Astrocyte of the hippocampus (primary cell): ENCODE measurements around the gene BTBD9.

Experiments used
- DNase-seq: peaks from one replicate; pipeline ENCODE4 v3.0.0; 2011; ENCODE audit warnings: low read depth, low spot score

The BTBD9 gene

GRCh38 chr6:38166411-38167240 is 473.1 kb downstream of the BTBD9 start:
- DNase-seq, result no peak

- no peak for DNase-seq
Measured at GRCh38 chr6:38164671-38165108, 475.0 kb downstream of the BTBD9 start.

- DNase-seq, result peak; percentile 20
Measured at GRCh38 chr6:38164131-38164481, 475.6 kb downstream of the BTBD9 start.

DNA sequence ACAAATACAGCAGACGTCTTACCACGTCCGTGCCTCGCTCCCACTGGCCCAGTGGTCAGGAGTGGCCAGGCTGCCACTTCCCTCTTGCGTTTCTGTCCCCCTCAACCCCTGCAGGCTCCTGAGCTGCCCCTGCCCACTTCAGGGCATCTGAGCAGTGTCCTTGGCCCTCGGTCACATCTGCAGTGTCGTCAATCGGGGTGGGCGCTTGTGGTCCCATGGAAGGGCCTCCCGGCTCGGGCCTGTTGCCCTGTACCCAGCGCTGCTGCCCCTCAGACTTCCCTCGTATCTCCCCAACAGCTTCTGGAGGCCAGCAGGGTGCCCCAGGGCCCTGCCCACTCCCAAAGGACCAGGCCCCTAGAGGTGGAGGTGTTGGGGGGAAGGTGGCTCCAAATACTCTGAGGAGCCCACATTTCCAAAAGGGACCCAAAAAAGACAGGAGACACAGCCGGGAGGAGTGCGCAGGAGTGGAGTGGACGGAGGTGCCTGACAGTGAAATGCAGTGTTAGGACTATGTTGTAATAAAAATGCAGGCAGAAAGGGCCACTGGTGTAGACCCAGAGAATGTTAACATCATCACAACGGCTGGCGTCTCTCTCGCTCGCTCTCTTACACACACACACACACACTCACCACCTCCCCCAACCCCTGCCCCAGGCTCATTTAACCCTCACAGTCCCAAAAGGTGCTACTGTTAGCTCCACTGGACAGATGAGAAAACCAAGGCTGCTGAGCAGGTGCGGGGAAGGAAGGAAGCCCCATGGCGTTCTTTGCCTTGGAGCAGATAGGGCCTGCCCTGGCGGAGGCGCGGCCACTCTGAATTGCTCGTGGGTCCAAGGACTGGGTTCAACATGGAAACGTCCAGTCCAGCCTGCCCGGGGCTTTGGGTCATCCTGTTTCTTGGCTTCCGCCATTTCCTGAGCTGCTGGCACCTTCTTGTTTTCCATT is 476.3 kb downstream of the BTBD9 start:
- no peak for DNase-seq

GRCh38 chr6:38162493-38163185 is 477.1 kb downstream of the BTBD9 start:
- no peak for DNase-seq

DNA sequence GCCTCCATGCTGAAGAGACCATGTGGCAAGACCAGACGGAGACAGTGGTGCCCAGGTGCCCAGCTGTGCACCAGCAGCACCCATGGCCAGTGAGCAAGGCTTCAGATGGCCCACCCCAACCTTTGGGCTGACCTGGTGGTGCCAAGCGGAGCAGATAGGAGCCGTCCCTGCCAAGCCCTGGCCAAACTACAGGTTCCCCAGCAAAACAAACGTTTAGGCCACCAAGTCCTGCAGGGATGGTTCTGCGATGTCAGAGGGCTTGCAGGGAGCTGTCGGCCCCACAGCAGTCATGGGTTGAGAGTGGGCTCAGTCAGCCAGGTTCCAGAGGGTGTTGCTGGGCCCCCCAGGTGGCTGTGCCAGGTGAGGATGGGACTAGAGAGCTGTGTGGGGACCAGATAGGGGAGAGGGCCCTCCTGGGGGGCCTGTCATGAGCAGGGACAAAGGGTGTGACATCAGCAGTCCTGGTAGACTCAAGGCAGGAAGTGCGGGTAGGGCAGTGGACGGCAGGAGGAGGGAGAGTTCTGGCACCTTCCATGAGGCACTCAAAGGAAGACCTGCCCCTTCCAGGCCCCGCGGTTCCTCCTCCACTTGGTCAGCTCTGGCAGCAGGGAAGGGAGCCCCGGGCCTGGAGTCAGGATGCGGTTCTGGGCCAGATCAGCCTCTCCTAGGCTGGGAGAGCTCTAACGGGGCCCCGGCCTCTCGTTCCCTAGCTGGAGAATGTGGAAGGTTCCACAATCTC is 477.8 kb downstream of the BTBD9 start:
- no peak for DNase-seq

DNA sequence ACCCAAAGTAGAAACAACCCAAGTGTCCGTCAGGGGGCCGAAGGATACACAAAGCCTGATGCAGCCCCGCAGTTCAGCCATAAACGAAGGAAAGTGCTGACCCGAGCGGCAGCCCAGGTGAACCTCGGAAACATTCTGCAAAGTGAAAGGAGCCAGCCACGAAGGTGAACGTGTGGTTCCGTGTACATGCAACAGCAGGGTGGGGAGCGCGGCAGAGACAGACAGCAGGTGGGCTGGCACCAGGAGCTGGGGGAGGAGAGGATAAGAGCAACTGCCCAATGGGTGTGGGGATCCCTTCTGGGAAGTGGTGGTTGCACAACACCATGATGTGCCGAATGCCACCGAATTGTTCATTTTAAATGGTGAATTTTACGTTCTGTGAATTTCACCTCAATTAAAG is 478.4 kb downstream of the BTBD9 start:
- DNase-seq, result no peak

DNA sequence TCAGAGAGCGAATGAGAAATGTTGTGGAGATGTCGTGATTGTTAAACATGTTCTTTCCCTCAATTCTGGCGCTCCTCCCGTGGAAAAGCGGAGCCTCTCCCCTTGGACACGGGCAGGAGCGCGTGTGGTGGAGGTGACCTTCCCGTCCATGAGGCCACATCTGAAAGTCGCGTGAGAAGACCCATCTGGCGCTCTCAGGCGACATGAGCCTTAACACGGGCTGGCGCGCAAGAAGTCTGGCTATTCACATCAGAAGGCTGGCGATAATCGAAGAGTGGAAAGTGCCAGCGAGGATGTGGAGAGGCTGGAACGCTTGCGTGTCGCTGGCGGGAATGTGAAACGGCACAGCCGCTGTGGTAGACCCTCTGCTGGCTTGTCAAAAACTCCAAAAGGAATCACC is 478.9 kb downstream of the BTBD9 start:
- no peak for DNase-seq

DNA sequence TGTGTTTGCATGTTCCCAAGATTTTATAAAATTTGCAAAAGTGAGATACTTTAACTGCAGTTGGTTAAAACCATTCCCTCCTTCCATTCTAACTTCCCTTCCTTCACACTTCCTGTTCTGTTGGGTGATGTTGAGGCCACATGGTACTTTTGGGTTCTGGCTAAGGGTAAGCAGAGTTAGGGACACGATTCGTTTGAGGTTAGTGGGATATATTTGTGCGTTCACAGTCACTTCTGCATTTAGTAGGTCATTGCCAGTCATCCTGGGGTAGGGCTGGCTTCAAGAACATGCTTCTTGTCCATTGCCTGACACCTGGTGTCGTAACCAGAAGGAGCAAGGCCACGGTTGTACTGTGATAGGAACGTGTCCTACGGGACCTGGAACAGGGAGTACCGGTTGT is 480.1 kb downstream of the BTBD9 start:
- no peak for DNase-seq

DNA sequence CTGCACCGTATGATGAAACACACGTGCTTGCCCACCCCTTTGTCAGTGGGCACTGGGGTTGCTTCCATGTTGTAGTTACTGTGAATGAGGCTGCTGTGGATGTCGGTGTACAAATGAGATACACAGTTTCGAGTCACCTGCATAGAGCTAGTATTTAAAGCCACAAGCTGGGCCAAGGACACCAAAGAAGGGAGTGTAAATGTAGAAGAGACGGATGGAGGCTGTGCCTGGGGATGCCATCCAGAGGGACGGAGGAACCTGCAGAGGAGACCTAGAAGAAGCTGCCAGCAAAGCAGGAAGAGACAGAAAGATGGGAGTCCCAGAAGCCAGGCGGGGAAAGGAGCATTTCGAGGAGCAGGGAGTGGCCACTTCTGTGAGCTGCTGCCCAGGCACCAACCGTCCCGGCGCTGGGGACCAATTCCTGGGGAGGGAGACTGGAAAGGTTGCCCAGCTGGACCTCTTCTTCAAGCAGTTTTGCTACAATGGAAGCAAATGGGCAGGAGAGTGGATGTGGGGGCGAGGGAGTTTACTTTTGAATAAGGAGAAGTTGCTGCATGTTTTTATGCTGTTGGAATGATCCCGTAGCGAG is 480.9 kb downstream of the BTBD9 start:
- no peak for DNase-seq

DNA sequence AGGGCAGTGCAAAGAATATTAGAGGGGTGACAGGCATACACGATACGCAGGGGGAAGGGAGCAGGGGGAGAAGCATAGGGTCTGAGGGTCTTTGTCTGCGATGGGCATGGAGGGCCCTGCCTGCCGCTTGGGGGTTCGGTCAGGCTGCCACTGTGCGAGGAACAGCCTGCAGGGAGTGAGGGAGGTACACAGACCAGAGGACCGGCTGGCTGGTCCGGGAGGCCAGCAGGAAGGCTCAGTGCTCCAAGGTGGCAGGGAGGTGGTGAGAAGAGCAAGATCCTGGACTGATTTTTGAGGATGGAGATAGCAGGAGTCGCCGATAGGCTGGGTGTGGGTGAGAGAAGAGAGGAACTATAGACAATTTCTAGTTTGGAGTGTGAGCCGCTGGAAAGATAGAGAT is 481.8 kb downstream of the BTBD9 start:
- DNase-seq, result no peak

GRCh38 chr6:38156818-38157565 is 482.7 kb downstream of the BTBD9 start:
- DNase-seq, result no peak

DNA sequence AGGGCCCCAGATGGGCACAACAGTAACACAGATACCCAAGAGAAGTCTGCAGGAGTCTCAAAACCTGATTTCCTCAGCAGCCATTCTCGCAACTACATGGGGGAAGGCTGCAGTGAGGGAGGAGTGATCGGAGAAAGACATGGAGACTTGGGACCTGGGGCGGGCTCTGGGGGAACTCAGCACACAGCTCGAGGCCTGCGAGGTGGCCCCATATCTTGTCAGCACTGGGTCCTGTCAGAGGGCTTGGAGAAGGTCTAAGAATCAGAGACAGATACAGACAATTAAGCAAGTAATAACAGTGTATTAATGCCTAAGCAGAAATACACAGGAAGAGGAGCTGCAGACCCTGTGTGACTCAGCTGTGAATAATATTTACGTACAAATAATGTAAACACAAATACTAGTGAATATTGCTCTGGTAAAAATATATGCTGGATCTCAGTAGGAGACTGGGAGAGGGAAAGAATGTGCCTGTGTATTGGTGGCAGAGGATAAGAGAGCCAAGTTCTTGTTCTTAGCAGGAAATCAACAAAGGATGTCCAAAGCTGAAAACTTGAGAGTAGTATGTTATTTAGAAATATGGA is 484.0 kb downstream of the BTBD9 start:
- no peak for DNase-seq

- no peak for DNase-seq
Measured at GRCh38 chr6:38155144-38155543, 484.6 kb downstream of the BTBD9 start.

- DNase-seq, result no peak
Measured at GRCh38 chr6:38154731-38155130, 485.0 kb downstream of the BTBD9 start.

GRCh38 chr6:38153798-38154345 is 485.9 kb downstream of the BTBD9 start:
- DNase-seq, result no peak

DNA sequence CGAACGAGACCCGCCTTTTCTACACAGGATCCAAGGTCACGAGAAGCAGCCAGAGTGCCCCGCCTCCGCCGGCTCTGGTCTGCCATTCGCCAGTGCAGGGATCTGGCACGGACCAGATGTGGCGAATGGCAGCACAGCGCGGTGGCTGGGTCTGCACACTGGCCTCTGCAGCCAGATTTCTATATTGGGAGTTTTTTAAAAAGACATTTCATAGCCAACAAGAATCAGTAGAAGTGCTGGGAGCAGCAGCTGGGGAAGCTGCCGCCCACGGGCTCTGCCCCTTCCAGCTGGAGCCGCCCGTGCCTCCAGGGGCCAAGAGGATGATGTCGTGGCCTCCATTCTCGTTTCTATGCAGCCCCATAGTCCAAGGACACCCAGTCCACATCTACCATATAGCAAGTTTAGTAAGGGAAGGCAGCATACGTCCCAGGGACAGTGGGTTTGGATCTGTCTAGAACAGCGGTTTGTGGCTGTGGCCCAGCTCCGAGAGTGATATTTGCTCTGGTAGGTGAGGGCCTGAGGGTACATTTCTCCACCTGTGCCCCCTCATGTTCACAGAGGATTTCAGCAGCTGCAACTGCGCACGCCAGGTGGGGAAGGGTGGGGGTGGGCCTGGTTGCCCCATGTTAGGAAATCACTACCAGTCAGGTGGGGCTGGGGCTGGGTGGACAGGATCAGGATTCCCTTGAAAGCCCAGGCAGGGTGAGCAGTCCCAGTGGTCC is 486.5 kb downstream of the BTBD9 start:
- no peak for DNase-seq

DNA sequence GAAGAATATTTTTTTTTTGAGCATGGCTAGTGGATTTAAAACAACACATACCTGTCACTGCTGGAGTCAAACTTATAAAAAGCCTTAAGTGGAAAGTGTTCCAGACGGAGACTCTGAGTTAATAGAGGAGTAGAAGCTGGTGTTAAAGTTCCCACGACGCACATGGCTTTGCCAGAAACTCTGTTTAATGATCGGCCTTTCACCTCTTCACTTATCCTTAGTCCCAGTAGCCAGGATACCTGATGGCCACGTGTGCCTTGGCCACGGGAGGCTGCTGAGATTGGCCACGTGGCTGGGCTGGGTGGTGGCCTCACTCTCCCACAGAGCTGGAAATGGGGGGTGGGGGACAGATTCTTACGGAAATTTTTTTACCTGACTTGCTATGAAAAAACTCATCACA is 487.1 kb downstream of the BTBD9 start:
- DNase-seq, result no peak
